Dendritic cell treated with granulocyte-macrophage colony-stimulating factor and Interleukin-4, amounts not matched to agents 40 ng/mL and 50 ng/mL, for 4 days (primary cell): Measurements from ENCODE around the gene PSMG4.

Experiments
- H3K27ac Mint-ChIP-seq: one replicate; pipeline ENCODE4 v1.8.0; 2022; ENCODE audit warnings: mild to moderate bottlenecking, mixed read lengths
- H3K27me3 Mint-ChIP-seq: one replicate; pipeline ENCODE4 v1.8.0; 2022; ENCODE audit warnings: mild to moderate bottlenecking, mixed read lengths
- H3K36me3 Mint-ChIP-seq: one replicate; pipeline ENCODE4 v1.8.0; 2022; ENCODE audit warnings: low read depth, mixed read lengths
- H3K4me1 Mint-ChIP-seq: one replicate; pipeline ENCODE4 v1.8.0; 2022; ENCODE audit warnings: low read depth, mixed read lengths
- H3K4me3 Mint-ChIP-seq: one replicate; pipeline ENCODE4 v1.8.0; 2022; ENCODE audit warnings: mild to moderate bottlenecking, moderate library complexity, mixed read lengths
- H3K9me3 Mint-ChIP-seq: one replicate; pipeline ENCODE4 v1.8.0; 2022; ENCODE audit warnings: mixed read lengths
- intact Hi-C: fragments of 100-400 bp; cut with micrococcal nuclease; formaldehyde crosslinking; loops from one replicate; pipeline ENCODE4 v1.15.0; 2022

PSMG4 gene

DNA sequence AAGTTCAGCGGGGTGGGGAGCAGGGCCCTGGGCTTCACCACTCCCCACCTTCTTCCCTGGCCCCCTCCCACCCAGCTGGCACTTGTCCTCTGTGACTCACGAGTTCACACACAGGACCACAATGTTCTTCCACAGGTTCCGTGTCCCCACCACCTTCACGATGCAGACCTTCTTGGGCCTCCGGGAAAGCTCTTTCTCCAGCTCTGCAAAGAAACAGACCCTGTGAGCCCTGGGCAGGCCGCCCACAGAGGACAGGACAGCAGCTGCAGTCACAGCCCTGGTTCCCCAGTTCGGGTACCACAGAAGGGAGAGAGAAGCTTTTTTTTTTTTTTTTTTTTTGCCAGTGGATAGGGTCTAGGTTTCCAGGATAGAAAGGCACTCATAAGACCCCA is 30.9 kb downstream of the PSMG4 start:
- no peaks in the 10 kb centered on the region for H3K36me3 Mint-ChIP-seq
- no peak overlapping the region for H3K27ac Mint-ChIP-seq
- no peak overlapping the region for H3K4me3 Mint-ChIP-seq
- H3K4me1 Mint-ChIP-seq: peaks cover 7% of the 10 kb centered on the region
- peaks cover 3% of the 10 kb centered on the region for H3K27me3 Mint-ChIP-seq
- H3K9me3 Mint-ChIP-seq: no peaks in the 10 kb centered on the region
- intact Hi-C loops: no loop called here

DNA sequence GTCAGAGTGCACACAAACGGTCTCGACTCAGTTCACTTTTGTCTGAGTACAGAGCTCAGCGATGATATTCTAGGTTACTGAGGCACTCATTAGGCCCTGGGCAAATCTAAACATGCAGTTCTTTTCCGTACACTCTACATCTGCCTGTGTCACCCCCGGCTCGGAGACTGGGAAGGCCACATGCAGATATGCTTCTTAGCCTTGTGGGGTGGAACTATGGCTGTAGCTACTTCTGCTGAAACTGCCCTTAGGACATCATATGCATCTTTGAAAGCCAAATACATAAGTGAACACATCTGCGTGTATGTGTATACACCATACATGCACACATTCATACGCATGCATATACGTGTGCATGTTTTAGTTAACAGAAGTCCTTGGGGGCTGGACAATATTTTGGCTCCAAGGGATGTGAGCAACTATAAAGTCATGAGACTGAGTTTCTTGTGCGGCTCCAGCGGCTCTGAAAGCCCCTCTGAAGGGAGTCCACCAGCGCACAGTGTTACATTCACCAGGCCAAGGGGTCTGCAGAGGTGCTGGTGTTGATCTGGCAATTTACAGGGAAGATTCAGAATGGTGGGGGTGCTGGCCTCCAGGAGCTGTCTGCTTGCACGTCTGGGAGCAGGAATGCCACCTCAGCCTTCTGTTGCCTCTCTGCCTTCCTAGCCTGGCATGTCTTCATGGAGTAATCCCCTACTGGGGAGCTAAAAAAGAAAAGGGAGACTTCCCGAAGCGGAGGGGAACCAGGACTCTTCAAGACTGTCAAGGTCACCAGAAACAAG is 31.6 kb downstream of the PSMG4 start:
- Mint-ChIP-seq H3K9me3 (no peaks in the 10 kb centered on the region), H3K4me3 (no peak overlapping the region), H3K4me1 (peaks cover 7% of the 10 kb centered on the region), H3K36me3 (no peaks in the 10 kb centered on the region), H3K27me3 (peaks cover 8% of the 10 kb centered on the region), H3K27ac (no peak overlapping the region)
- intact Hi-C loops: no loop called here

DNA sequence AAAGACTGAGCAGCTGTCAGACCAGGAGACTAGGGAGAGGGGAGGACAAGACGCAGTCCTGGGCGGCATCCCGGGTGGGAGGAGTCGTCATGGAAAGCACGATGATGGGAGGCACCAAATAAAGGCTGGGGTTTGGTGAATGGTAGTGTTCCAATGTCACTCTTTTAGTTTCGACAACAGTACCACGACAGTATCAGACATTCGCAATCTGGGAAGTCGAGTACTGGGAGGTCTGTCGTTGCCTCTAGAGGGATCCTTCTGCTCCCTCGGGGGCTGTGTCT is 32.1 kb downstream of the PSMG4 start:
- no peak overlapping the region for H3K4me3 Mint-ChIP-seq
- intact Hi-C loops: no loop called here
- H3K4me1 Mint-ChIP-seq: peaks cover 7% of the 10 kb centered on the region
- no peaks in the 10 kb centered on the region for H3K9me3 Mint-ChIP-seq
- H3K36me3 Mint-ChIP-seq: no peaks in the 10 kb centered on the region
- H3K27ac Mint-ChIP-seq: no peak overlapping the region
- H3K27me3 Mint-ChIP-seq: peaks cover 12% of the 10 kb centered on the region

DNA sequence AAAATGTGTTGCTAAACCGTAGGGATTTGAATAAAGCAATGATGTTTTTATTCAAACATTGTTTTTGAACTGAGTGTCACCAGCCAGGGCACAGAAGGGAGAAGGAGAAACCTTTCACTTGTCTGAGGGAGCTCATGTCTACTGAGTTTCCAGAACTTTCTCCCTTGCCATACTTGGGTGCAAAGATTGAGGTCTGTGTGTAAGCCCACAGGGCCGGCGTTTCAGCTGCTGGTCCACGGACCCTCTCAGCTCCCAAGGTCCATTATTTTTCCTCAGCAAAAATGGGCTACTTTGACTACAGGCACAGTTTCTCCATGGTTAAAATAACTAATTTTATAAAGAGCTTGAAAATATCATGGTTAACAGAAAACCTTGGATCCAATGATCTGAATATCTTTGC is 32.6 kb downstream of the PSMG4 start:
- H3K27ac Mint-ChIP-seq: no peak overlapping the region
- H3K36me3 Mint-ChIP-seq: no peaks in the 10 kb centered on the region
- H3K27me3 Mint-ChIP-seq: peaks cover 12% of the 10 kb centered on the region
- no peaks in the 10 kb centered on the region for H3K9me3 Mint-ChIP-seq
- H3K4me1 Mint-ChIP-seq: peaks cover 7% of the 10 kb centered on the region
- intact Hi-C loops: no loop called here
- no peak overlapping the region for H3K4me3 Mint-ChIP-seq

DNA sequence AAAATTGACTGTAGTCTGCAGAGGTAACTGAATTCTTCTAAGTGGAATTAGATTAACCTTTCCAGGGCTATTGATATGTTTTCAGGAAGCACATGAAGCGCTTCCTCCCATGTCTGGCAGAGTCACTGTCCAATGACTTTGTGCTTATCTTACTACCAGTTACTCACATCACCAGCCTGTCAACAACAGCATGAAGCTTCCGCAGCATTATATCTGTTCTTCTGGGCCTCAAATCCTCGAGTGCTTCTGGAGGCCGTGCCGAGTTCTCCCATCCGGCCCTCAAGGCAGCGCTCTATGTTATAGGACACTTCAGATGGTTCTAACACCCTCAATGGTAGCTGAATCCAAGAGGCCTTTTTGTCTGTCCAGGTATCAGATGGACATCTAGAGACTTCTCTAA is 33.2 kb downstream of the PSMG4 start:
- Mint-ChIP-seq H3K4me1 (peaks cover 7% of the 10 kb centered on the region), H3K27ac (no peak overlapping the region), H3K27me3 (peaks cover 15% of the 10 kb centered on the region), H3K9me3 (no peaks in the 10 kb centered on the region), H3K36me3 (no peaks in the 10 kb centered on the region), H3K4me3 (no peak overlapping the region)
- intact Hi-C loops: no loop called here

DNA sequence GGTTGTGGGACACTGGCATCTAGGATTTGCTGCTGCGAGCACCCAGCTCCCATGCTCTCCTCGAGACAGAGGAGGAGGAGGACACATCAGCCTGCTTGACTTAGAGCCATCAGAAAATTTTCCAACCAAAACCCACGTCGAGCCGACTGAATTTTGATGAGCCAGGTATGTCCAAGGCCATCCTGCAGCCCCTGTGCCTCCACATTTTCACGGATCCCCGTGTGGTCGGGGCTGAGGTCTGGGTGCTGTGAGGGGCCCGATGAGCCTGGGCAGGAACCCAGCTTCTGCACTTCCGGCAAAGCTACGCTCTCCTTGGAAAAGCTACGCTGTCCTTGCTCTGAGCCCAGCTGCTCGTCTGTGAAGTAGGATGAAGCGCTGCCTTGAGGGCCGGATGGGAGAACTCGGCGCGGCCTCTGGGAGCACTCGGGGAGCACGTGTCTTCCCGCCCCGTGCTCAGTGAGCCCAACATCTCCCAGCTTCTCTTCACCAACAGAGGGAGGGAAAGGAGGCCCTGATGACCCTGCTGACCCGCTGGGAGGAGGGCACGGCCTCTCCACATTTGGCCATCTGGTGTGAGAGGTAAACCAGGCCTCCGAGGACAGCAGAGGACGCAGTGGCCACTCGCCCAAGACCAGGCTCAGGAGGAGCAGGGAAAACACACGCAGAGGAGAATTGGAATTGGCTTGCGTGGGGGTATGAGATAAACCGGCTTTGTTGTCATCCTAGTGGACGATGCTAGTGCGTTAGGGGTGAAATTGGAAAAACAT is 33.9 kb downstream of the PSMG4 start:
- Mint-ChIP-seq H3K4me3 (no peak overlapping the region), H3K27ac (no peak overlapping the region), H3K27me3 (peaks cover 15% of the 10 kb centered on the region), H3K4me1 (peaks cover 7% of the 10 kb centered on the region), H3K36me3 (no peaks in the 10 kb centered on the region), H3K9me3 (no peaks in the 10 kb centered on the region)
- intact Hi-C loops: no loop called here

DNA sequence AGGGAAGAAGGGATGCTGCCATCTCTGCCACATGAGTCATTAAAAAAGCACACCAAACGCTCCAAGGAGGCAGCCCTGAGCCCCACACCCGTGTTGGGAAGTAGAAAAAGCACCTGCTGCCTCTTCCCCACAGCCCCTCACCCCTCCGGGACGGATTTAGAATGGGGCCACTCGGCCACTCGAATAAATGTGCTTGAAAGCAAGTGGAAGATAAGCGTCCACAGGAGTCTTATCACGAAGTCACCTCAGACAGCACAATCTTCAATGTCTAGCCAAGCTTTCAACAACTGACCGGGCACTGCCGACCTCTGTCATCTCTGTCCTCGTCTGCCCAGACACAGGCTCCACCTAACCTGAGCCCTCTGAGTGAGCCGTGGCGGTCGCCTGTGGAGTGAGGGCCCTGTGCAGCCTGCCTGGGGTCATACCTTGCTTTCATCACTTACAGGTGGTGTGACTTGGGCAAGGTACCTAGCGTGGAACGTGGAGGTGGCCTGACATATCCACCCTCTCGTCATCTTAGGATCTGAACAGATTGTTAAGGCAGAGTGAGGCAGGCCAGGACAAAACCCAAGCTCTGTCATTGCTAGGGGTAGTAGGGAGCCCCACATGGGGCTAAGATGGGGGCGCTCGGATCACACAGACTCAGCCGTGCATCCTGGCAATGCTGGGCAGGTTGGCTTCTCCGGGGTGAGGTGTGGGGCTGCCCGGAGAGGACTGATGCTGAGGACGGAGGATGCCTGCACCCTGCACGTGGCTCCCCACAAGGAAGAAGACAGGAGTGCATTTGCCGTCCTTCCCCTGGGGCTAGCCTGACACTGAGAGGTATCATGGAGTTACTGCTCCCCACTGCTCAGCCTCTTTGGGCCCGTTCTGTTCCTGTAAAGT is 34.8 kb downstream of the PSMG4 start:
- Mint-ChIP-seq H3K4me3 (no peak overlapping the region), H3K27ac (no peak overlapping the region), H3K27me3 (peaks cover 15% of the 10 kb centered on the region), H3K36me3 (no peaks in the 10 kb centered on the region), H3K9me3 (no peaks in the 10 kb centered on the region), H3K4me1 (no peaks in the 10 kb centered on the region)
- intact Hi-C loops: no loop called here

DNA sequence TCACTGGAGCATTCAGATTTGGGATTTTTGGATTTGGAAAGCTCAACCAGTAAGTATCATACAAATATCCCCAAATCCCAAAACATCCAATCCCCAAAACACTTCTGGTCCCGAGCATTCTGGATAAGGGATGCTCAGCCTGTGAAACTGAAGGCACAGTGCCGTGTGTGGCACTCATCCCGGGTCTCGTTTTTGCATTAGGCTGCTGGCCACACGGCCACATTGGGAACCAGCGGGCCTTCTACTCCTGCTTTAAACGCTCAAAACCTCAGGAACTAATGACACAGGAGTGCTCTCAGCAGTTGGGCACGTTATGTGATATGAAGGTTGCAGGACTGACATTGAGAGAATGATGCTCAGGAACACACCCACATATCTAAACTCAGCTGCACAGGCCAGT is 35.6 kb downstream of the PSMG4 start:
- Mint-ChIP-seq H3K4me1 (no peaks in the 10 kb centered on the region), H3K4me3 (no peak overlapping the region), H3K36me3 (no peaks in the 10 kb centered on the region), H3K27ac (no peak overlapping the region), H3K9me3 (no peaks in the 10 kb centered on the region), H3K27me3 (peaks cover 15% of the 10 kb centered on the region)
- intact Hi-C loops: no loop called here

DNA sequence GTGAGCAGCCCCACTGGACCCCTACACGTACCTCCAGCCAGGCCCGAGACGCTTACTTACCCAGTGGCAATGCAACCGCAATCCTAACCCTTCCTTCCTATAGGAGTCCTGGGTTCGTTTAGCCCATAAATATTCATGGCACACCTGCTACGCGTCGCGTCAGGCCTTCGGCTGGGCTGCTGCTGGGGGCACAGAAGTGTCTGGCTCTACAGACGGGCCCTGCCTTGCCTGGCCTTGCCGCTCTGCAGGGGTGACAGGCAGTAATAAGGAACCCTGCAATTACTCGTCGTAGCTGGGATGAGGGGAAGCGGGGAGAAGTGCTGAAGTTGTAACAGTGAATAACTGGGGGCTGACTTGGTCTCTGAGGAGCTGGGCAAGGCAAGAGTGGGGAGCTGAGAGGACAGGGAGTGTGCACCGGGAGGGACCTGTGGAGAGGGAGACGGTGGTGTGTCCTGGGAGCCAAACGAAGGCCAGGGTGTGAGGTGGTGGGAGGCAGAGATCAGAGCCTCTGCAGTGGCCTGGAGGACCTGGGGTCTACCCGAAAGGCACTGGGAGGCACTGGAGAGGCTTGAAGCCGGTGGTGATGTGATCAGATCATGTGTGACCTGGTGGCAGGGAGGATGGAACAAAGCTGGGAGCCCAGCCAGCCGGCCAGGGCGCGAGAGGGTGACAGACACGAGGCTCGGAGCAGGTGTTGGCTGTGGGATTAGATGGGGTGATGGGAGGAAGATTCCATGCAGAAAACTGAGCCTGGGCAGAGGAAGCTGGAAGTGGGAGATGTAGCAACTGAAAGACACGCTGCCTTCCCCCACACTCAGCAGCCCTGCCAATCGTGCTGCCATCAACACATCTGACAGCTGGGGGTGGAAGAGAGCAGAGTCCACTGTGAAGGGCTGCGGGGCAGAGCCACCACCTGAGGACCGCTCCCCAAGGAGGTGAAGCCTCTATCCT is 36.4 kb downstream of the PSMG4 start:
- Mint-ChIP-seq H3K4me1 (no peaks in the 10 kb centered on the region), H3K27me3 (peaks cover 15% of the 10 kb centered on the region), H3K27ac (no peak overlapping the region), H3K36me3 (no peaks in the 10 kb centered on the region), H3K4me3 (no peak overlapping the region), H3K9me3 (no peaks in the 10 kb centered on the region)
- intact Hi-C loops: no loop called here

DNA sequence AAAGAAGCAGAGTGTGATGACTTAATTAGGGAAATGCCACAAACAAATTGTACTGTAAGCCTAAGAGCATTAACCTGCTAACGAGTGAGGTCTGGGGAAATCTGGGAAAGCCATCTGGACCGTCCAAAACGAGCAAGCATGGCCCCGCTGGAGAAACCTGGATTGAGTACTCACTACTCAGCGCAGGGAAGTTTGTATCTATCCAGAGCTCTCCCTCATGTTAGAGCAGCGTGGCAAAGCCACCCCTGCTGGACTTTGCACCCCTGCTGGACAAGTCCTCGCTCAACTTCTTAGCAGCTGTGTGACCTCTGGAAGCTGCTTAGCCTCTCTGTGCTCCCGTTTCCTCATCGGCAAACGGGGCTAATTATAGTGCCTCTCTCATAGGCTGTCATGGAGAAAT is 37.3 kb downstream of the PSMG4 start:
- Mint-ChIP-seq H3K36me3 (no peaks in the 10 kb centered on the region), H3K27ac (no peak overlapping the region), H3K9me3 (no peaks in the 10 kb centered on the region), H3K4me3 (no peak overlapping the region), H3K4me1 (no peaks in the 10 kb centered on the region), H3K27me3 (peaks cover 15% of the 10 kb centered on the region)
- intact Hi-C loops: no loop called here

DNA sequence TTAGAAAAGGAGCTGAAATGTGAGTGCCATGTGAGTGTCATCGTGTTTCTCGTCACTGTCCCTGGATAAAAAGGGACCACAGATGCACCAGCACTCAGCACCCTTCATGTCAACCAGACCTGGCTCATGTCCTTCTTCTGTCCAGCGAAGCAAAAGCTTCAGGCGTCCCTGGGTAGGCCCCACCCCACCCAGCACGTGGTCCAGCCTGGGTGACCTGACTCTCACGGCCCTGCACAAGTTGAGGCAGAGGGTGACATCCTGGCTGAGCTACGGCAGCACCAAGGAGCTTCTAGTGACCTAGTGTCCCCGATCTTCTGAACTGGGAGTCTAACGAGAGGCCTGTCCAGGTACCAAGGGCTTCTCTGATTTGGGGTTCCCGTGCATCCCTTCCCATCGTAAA is 37.8 kb downstream of the PSMG4 start:
- H3K4me3 Mint-ChIP-seq: no peak overlapping the region
- no peaks in the 10 kb centered on the region for H3K36me3 Mint-ChIP-seq
- H3K27ac Mint-ChIP-seq: no peak overlapping the region
- intact Hi-C loops: no loop called here
- H3K27me3 Mint-ChIP-seq: peaks cover 17% of the 10 kb centered on the region
- no peaks in the 10 kb centered on the region for H3K4me1 Mint-ChIP-seq
- no peaks in the 10 kb centered on the region for H3K9me3 Mint-ChIP-seq

DNA sequence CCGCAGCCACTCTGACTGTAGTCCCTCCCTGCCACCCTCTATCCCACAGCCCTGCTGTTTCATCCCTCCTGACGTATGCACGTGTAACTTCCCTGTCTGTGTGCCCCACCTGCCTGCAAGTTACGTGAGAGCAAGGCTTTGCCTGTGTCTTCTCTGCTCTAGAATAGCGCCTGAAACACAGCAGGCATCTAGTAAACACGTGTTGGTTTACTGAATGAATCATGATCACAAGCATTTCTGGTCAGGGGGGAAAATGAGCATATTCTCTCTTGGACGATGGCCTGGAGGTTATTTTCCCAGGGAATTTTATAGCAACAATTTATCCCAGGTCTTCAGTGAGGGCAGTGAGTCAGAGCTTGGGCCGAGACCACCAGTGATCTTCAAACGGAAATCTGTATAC is 38.3 kb downstream of the PSMG4 start:
- H3K4me1 Mint-ChIP-seq: no peaks in the 10 kb centered on the region
- intact Hi-C loops: no loop called here
- no peak overlapping the region for H3K4me3 Mint-ChIP-seq
- no peaks in the 10 kb centered on the region for H3K9me3 Mint-ChIP-seq
- H3K27me3 Mint-ChIP-seq: peaks cover 19% of the 10 kb centered on the region
- no peaks in the 10 kb centered on the region for H3K36me3 Mint-ChIP-seq
- H3K27ac Mint-ChIP-seq: no peak overlapping the region

DNA sequence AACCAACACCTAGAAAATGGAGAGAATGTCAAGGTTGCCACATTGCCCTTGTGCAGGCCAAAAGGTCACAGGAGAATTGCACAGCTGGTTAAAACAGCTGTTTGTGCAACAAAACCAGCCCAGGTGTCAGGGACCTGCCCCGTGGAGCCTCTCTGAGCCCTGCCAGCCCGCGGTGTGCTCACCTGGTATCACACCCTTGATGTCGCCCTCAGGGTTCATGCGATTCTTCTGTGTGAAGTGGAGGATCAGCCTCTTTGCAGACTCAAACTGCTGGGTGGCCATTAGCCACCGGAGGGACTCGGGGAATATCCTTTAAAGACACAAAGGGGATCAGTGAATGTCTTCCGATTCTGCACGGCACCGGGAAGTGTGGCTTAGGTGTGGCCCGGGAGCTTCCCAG is 39.2 kb downstream of the PSMG4 start:
- Mint-ChIP-seq H3K27ac (no peak overlapping the region), H3K27me3 (peaks cover 26% of the 10 kb centered on the region), H3K4me1 (no peaks in the 10 kb centered on the region), H3K9me3 (no peaks in the 10 kb centered on the region), H3K36me3 (no peaks in the 10 kb centered on the region), H3K4me3 (no peak overlapping the region)
- intact Hi-C loops: no loop called here
